Activated CD4-positive, alpha-beta T cell treated with anti-CD3 and anti-CD28 coated beads, Interleukin-2, amount 50 U/mL, for 16 hours (primary cell): ENCODE results near the gene EBP.

Experiments used
- DNase-seq: peaks from one replicate; pipeline ENCODE4 v3.0.0-alpha.2; 2020

EBP gene

GRCh38 chrX:48521353-48522243 is at the start of gene EBP:
EBP (plus strand) TSS chrX:48521808; CDS start chrX:48523772, 1,964 bp downstream.
- peak; percentile 96 for DNase-seq

GRCh38 chrX:48472225-48472624 is 49.4 kb upstream of the EBP start:
- DNase-seq: no peak

DNA sequence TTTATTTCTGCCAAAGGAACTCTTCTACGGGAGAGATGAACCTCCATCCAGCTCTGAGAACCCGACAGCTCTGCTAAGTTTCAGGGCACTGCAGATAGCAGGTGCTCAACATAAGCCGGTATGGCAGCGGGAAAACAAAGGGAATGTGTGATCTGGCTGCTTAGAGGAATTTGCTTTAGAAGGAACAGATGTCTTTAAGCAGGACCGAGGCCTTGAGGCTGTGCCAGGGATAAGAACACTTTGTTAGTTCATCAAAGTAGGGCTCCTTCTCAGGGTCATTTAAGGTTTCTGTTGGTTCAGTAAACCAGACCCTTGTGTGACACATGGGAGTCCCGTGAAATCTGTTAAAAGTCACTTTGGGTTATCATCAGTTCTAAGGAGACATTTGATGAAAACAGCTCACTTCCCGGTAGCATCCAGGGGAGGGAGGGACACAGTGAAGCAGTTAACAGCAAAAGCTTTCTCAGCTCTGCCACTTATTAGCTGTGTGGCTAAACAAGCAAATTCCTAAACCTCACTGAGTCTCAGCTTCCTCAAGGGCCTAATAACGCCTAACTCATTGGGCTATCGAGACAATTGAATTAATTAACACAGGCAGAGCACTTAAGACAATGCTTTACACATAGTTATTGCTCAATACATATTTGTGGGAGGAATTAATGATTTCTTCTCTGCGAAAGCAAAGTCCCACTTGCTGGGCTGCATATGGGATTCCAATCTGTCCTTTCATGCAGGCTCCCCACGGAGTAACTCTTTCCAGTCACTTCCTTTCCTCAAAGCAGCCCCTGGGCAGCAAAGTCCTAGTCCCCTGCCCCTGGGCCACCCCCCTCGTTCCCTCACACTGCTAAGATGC is 48.5 kb upstream of the EBP start:
- DNase-seq: no peak

- no peak for DNase-seq
Measured at GRCh38 chrX:48473704-48473990, 48.0 kb upstream of the EBP start.

GRCh38 chrX:48474127-48474526 is 47.5 kb upstream of the EBP start:
- no peak for DNase-seq

DNA sequence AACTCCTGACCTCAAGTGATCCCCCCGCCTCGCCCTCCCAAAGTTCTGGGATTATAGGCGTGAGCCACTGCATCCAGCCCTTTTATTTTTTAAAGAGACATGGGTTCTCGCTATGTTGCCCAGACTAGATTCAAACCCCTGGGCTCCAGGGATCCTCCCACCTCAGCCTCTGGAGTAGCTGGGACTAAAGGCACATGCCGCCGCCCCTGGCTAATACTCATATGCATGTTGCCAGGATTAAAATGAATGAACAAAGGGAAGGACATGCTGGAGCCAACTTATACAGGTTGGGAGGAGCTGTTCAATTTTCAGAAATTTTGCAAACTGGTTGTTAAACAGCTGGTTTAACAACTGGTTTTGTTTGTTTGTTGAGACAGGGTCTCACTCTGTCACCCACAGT is 47.0 kb upstream of the EBP start:
- DNase-seq: no peak

GRCh38 chrX:48475296-48475695 is 46.3 kb upstream of the EBP start:
- no peak for DNase-seq

DNA sequence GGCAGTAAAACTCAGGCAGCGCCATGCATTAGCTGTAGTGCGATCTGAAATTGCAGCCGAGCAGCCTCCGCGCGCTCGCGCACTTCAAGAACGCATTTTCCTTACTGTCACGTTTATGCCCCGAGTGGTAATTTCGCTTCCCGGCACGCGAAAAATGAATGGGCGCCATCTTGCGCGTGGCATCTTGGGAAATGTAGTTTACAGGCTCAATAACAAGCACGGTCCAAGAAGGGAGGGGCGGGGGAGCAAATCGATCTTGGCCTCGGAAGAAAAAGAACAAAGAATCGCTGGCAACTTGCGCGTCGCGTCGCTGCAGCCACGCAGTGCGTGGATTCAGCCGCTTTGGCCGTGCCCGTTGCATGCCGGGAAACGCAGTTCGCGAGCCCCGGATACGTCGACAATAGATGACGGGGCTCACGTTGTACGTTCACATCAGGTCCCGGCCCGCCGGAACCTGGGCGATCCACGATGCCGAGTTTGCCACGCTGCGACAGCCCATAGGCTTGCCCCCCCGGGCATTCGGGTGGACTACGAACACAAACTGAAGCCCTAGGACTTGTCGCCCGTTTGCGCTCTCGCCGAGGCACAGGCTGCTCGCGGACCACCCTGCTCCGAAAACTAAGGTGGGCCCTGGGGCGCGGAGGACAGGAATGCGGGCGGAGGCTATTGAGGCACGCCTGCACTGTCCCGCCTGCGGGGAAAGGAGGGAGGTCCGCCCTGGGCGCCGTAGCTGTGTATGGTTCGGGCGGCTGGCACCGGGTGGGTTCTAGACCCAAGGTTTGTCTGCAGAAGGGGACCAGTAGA is 45.6 kb upstream of the EBP start, which contains the start of gene FTSJ1:
FTSJ1 (plus strand) TSS at position 426 of the 804 bp plus-strand sequence. CDS start 1,849 bp downstream, outside the sequence.
- DNase-seq: peak; percentile 93

DNA sequence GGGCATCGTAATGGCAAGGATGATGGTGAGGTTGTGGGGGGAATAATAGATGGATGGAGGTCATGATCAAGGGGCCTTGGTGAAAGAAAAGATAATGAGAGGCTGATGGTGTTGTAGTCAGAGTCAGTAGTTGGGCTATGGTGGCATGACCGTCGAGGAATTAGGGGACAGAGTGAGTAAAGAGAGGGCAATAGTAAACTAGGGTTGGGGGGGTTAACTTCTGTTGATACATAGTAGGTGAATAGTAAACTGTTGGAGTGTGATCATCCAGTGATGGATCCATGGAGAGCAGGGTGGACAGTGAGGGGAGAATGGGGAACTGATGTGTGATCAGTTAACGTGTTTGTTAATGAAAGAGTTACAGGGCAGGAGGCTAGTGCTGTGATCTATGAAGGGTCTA is 44.7 kb upstream of the EBP start:
- no peak for DNase-seq

- no peak for DNase-seq
Measured at GRCh38 chrX:48477960-48478755, 43.5 kb upstream of the EBP start.

DNA sequence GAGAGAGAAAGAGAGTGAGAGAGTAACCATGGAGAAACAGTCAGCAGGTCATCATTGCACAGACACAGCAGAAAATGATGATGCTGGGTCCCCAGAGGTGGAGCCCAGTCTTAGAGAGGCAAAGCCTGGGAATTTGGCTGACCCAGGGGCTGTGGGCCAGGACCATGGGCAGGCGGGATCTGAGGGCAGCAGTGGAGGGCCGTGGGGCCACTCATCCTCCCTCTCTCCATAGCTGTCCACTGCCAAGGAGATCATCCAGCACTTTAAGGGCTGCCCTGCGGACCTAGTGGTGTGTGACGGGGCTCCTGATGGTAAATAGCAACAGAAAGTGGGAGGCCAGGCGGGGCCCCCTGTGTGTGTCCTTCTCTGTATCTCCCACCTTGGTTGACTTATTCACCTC is 42.8 kb upstream of the EBP start:
- DNase-seq: no peak

DNA sequence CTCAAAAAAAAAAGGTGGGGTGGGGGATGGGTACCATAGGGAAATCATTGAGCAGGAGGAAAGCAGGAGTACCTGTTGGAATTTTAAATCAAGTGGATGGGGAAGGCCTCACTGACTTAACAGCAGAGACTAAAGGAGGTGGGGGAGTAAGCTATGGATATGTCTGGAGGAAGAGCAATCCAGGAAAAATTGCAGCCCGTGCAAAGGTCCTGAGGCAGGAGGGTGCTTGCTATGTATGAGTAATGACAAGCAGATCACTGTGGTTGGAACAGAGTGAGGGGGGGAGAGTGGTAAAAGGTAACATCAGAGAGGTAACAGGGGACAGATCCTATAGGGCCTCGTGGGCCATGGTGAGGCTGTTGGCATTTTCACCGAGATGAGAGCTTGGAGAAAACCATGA is 41.5 kb upstream of the EBP start:
- DNase-seq: no peak

- DNase-seq: no peak
Measured at GRCh38 chrX:48480583-48480982, 41.0 kb upstream of the EBP start.

DNA sequence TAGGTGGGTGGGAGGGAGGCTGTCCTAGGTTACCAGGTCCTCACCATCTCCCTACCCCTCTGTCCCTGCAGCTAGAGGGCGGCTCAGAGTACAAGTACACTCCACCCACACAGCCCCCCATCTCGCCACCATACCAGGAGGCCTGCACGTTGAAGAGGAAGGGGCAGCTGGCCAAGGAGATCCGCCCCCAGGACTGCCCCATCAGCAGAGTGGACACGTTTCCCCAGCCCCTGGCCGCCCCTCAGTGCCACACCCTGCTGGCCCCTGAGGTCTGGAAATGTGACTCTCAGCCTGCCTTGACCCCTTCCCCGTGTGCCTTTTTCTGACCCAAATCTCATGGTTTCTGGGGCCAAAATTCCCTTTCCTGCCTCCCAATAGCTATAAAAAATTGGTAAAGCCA is 39.1 kb upstream of the EBP start:
- no peak for DNase-seq

DNA sequence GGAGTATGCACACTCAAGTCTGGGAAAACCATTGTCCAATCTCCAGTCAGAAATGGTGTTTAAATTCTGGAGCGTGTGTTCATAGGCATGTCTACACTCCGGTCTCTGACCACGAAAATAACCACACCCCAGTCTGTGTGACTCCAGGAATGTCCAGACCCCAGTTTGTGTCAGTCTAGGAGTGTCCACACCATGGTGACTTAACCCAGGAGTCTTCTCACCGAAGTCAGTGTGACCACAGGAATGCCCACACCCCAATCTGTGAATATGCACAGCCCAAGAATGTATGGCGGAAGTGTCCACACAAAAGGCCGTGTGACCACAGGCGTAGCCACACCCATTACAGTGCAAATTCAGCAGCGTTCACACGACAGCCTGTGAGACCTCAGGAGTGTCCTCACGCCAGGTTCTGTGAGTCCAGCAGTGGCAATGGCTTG is 34.2 kb upstream of the EBP start:
- no peak for DNase-seq

DNA sequence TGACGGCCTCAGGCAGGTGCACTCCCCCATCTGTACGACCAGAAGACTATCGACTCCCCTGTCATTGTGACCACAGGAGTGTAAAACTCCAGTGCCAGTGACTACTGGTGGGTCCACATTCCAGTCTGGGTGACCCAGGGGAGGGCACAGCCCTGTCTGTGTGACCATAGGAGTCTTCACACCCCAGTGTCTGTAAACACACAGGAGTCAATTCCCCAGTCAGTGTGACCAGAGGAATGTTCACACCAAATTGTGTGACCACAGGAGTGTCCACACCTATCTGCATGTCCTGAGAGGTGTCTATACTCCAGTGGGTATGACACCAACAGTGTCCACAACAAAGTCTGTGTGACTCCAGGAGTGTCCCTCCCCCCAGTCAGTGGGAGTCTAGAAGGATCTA is 33.6 kb upstream of the EBP start:
- DNase-seq: no peak

- DNase-seq: no peak
Measured at GRCh38 chrX:48489296-48489695, 32.3 kb upstream of the EBP start.

GRCh38 chrX:48489892-48490291 is 31.7 kb upstream of the EBP start:
- DNase-seq: no peak

DNA sequence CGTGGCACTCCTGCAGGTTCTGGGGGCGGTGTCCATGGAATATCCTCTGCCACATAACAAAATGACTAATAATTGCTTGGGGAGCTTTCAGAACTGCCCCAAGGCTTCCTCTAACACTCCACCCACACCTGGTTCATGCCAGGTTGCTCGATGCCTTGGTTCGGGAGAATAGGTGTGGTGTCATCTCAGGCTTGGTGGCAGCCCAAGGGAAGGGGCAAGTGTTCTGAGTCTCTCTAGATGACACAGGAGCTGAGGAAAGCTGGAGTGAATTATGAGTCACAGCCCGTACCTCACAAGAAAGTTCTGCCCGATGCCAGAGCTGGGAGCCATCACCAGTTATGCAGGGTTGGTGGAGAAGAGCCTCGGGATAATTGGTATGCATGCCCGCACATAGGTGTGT is 30.9 kb upstream of the EBP start:
- DNase-seq: no peak

DNA sequence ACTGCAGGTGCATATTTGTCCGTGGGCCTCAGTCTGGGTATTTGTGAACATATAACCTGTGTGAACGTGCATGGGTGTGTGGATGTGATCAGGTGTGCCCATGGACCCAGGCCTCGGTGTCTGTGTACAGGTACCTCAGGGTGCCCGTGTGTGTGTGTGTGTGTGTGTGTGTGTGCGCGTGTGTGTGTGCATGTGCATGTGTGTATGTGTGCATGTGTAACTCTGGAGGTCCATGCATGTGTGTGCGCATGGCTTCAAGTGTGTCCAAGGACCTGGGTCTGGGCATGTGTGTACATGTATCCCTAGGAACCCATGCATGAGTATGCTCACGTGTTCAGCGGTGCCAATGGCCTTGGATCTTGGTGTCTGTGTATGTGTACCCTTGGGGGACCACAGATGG is 29.8 kb upstream of the EBP start:
- DNase-seq: no peak

GRCh38 chrX:48492293-48492910 is 29.2 kb upstream of the EBP start:
- DNase-seq: no peak

DNA sequence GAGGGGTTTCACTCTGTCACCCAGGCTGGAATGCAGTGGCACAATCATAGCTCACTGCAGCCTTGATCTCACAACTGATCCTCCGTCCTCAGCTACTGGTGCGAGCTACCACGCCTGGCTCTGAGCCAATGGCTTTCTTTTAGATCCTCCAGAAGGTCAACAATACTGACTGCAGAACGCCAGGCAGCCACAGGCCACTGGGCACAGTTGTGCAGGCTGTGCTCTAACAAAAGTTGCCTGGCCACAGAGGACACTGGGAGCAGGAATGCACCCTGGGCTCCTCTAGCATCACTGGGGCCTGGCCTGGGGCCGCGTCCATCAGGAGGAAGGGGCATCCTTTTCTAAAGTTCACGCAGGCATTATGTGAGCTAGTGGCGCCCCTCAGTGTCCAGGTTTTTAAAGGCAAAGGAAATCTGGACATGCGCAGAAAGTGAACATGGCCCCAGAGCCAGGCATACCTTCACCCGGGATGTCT is 27.7 kb upstream of the EBP start:
- no peak for DNase-seq
